AML-193 (cell line): ENCODE data around the gene OR51S1.
"Not testable (repeated sequence)": the region's sequence is repeated elsewhere in the genome, so short reads cannot be mapped to it uniquely, and the experiment has no call there.

Source experiments
- DNase-seq, 2 experiments: peaks; one replicate each; lab custom pipeline; 2025; lab: John Stamatoyannopoulos, UW

The OR51S1 gene

GRCh38 chr11:4848908-4849532 is at the start of gene OR51S1:
Gene OR51S1 (minus strand): TSS chr11:4849208. CDS start chr11:4849208, 0 bp downstream.
- DNase-seq, result no peak

GRCh38 chr11:4891996-4892640 is 43.1 kb upstream of the OR51S1 start:
- DNase-seq, result no peak

- no peak for DNase-seq
Measured at GRCh38 chr11:4890279-4890678, 41.3 kb upstream of the OR51S1 start.

- no peak for DNase-seq
Measured at GRCh38 chr11:4887591-4887990, 38.6 kb upstream of the OR51S1 start.

- DNase-seq, result no peak
Measured at GRCh38 chr11:4886186-4886585, 37.2 kb upstream of the OR51S1 start.

GRCh38 chr11:4884361-4884760 is 35.4 kb upstream of the OR51S1 start:
- DNase-seq, result no peak

GRCh38 chr11:4882543-4882942 is 33.5 kb upstream of the OR51S1 start:
- no peak for DNase-seq

- no peak for DNase-seq
Measured at GRCh38 chr11:4881860-4882500, 33.0 kb upstream of the OR51S1 start, which contains the start of gene OR51T1. Gene OR51T1 (plus strand): TSS chr11:4881900. CDS start chr11:4881900, 0 bp downstream.

GRCh38 chr11:4881188-4881587 is 32.2 kb upstream of the OR51S1 start:
- no peak for DNase-seq

- no peak for DNase-seq
Measured at GRCh38 chr11:4865855-4866254, 16.8 kb upstream of the OR51S1 start.

GRCh38 chr11:4863876-4864275 is 14.9 kb upstream of the OR51S1 start:
- no peak for DNase-seq

- DNase-seq, result no peak
Measured at GRCh38 chr11:4862447-4863236, 13.6 kb upstream of the OR51S1 start.

GRCh38 chr11:4854286-4854685 is 5.3 kb upstream of the OR51S1 start:
- not testable (repeated sequence) for DNase-seq

GRCh38 chr11:4851033-4851432 is 2.0 kb upstream of the OR51S1 start:
- no peak for DNase-seq

- DNase-seq, result no peak
Measured at GRCh38 chr11:4839851-4840549, 9.0 kb downstream of the OR51S1 start.

GRCh38 chr11:4830909-4831308 is 18.1 kb downstream of the OR51S1 start:
- no peak for DNase-seq

- DNase-seq, result no peak
Measured at GRCh38 chr11:4830346-4830745, 18.7 kb downstream of the OR51S1 start.

GRCh38 chr11:4826425-4826824 is 22.6 kb downstream of the OR51S1 start:
- DNase-seq, result no peak

GRCh38 chr11:4825132-4825531 is 23.9 kb downstream of the OR51S1 start:
- DNase-seq, result no peak

GRCh38 chr11:4821021-4821420 is 28.0 kb downstream of the OR51S1 start, which contains the start of gene OR51F2:
Gene OR51F2 (plus strand): TSS chr11:4821321. CDS start chr11:4821422, 101 bp downstream.
- no peak for DNase-seq

GRCh38 chr11:4809246-4809645 is 39.8 kb downstream of the OR51S1 start:
- no peak for DNase-seq

GRCh38 chr11:4808476-4808875 is 40.5 kb downstream of the OR51S1 start:
- DNase-seq, result no peak
